ENCODE data around the gene NTM.

The NTM gene

DNA sequence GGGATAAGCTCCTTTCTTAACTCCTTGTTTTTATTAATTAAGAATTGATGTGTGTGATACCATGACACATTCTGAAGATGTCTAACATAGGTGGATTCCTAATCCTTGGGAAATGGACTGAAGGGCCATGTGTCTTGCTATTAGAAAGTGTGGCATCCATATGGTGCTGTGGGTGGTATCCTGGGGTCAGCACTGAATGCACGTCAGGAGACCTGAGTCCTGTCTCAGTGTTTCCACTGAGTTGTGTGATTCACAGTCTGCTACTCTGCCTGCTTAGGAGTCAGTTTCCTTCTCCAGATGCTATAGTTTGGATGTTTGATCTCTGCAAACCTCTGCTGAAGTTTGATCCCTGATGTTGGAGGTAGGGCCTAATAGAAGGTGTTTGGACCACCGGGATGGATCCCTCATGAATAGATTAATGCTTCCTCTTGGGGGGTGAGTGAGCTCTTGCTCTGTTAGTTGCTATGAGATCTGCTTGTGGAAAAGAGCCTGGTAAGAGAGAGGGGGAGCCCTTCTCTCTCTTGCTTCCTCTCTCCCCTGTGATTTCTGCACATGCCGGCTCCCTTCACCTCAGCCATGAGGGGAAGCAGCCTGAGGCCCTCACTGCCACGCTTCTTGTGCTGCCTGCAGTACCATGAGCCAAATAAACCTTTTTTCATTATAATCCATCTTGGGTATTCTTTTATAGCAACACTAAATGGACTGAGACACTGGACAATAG is 666.5 kb downstream of the NTM start:
- no peak for DNase-seq

DNA sequence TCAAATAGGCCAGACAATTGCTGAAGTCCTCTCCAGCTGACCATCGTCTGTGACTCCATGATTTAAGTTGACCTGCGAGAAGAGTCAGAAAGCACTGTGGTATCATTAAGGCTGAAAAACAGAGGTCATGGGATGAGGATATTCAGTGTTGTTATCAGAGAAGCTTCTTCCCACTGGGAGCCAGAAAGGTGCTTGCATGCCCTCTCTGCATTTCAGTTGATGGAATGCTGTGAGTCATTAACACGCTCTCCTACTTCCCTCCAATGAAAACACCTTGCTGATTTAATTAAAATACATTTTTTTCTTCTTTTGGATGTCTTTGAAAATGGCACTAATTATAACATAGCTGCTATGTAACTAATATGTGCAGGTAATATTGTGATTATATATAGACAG is 667.0 kb downstream of the NTM start:
- no peak for DNase-seq

DNA sequence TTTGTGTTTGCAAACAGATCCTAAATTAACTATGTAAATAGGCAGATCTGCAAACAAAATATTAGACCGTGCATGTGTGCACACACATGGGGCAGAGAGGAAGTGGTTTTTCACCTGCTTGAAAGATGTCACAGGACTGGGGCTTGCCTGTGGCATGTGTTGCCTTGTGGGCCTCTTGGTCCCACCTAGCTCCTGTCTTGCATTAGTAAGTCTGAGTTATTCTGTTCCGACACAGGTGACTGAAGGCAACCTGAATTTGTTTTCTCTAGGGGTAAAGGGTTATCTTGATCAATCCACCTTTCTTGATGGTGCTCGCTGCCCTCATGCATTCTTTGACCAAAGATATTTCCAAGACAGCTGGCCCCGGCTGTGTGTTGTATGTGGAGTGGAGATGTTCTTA is 667.5 kb downstream of the NTM start:
- DNase-seq, result no peak

DNA sequence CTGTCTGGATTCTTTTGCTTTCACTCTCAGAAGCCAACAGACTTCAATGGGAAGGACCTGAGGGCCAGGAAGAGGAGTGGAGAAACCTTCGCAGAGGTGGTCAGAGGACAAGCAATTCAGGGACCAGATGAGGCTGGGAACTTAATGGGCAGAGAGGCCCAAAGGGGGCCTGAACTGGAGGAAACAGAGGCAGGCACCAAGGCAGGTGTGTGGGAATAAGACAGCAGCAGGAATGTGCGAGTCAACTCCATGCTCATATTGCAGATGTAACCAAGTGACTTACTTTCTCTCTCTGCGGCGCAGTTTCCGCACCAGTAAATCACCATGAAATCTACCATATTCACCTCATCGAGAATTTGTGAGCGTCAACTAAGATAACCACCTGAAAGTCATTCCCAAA is 669.1 kb downstream of the NTM start:
- DNase-seq, result no peak

DNA sequence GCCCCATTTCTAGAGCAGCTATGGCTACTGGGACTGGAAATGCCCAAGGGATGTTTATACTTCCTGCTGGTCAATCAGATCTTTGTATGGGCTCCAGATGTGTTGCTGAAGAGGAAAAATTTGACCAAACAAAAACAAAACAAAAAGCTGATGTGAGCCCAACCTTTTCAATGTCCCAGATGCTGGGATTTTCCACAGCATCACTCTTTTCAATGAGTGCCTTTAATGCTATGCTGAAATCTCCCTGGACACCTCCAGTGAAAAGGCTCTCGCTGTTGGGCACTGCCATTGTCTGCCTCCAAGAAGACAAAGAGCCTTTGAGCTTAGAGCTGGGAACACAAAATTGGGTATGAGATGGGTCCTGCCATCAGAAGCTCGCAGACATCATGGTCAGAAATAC is 671.9 kb downstream of the NTM start:
- DNase-seq, result no peak

DNA sequence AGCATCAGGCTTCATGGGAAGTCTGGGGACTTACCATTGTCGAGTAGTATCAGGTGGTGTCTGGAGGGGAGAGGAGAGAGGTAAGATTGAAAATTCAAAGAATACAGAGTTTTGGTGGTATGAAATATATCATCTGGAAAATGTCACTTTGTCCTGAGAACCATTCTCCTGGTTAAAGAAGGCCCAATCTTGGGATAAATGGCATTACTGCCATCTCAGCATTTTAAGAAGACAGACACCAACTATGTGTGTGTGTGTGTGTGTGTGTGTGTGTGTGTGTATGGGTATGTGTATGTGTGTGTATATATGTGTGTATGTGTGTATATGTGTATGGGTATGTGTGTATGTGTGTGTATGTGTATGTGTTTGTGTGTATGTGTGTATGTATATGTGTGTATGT is 673.3 kb downstream of the NTM start:
- no peak for DNase-seq

DNA sequence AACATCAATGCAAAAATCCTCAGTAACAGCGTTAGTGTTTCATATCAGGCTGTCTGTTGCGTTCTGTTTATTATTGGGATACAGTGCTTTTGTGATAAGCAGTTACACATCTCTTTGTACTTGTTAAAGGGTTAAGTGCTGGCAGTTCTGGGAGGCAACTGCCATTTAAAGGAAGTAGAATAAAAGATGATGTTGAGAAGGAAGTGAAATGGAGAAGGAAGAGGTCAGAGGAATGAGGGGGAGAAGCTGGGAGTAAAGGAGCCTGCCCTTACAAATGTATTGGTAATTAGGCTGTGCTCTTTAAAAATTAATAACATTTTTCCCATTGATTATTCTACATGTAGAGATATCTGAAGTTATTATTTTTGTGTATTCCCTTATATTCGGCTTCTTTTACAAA is 674.7 kb downstream of the NTM start:
- DNase-seq, result no peak

DNA sequence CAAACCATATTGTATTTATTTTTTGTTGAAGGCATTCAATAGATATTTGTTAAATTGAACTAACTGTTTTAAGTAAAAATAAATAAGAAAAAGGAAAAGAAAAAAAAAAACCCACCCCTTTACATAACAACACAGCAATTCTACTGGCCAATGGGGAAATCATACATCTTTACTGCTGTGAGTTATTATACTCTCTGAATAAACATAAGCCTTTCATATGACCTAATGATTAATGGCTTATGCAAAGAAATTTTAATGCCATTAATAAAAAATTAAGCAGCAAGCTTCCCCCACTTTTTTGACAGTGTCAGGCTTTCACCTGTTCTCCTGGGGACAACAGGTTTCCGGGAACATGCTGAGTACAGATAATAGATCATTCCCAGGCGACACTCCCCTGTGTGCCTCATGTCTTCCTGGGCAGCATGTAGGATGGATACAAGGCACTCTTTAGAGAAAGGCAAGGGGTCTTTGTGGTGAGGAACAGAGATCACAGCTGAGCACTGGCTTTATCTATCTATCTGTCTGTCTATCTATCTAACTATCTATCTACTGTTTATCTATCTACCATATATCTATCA is 676.0 kb downstream of the NTM start:
- DNase-seq, result no peak

DNA sequence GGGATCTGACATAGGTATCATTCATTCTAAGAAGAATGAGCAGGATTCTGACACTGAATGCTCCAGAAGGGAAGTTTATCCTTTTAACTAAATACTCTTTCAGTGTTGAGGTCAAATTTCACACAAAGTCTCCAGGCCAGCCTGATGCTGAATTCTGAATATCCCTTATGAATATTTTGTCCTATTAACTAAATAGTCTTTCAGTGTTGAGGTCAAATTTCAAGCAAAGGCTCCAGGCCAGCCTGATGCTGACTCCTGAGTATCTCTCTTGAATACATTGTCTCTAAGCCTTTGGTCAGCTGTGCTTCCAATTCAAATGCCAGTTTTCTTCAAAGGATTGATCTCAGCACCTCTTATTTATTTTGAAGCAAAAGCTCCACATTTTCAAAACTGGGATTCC is 676.8 kb downstream of the NTM start:
- DNase-seq, result no peak

DNA sequence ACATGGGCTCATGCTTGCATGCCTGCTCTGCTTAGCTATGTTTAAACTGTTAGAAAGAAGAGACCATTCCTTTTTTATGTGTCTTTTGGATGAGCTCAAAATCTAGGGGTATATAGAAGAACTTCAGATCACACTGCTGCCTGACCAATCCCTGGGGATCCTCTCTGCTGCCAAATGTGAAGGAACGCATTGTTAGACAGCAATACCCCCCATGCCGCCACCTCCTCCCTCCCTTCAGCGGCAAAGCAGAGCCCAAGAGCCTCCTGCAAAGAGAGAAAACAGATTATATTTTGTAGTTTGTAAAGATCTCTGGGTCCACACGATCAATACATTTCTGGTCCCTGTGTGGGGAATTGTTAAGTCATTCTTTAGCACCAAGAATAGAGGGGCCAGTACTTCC is 677.6 kb downstream of the NTM start:
- no peak for DNase-seq

DNA sequence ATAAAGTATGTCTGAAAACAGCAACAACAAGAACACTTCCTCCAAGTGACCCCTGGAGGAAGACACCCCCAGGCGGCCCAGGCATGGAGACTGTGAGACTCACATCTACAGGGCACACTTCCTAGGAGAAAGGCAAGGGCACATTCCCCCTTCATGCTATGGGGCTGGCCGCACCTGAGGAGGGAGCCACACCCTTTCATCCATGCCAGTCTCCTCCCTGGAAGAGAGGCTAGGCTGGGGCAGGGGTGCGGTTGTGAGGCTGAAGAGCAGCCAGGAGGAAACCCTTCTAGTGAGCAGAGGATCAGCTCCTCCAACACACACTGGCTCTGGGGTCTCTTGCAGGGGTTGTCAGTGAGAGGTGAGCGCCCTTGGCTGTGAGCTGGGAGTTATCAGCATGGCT is 678.8 kb downstream of the NTM start:
- DNase-seq, result no peak

DNA sequence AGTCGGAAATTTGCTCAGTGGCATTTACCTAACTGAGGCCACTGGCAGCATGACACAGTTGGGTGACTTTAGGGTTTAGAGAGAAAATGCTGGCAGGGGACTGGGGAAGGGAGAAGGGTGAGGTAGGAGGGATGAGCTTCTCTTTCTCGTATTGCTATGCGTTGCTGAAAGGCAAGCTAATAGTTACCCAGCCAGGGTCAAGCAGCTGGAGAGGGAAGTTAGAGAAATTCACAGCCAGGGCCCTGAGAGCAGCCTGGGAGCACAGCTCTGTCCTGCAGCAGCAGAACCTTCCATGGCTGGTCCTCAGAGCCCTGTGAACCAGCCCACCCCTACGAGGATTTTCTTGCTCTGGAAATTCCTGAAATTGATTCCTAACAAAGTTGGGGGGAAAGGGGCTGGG is 679.6 kb downstream of the NTM start:
- DNase-seq, result no peak

DNA sequence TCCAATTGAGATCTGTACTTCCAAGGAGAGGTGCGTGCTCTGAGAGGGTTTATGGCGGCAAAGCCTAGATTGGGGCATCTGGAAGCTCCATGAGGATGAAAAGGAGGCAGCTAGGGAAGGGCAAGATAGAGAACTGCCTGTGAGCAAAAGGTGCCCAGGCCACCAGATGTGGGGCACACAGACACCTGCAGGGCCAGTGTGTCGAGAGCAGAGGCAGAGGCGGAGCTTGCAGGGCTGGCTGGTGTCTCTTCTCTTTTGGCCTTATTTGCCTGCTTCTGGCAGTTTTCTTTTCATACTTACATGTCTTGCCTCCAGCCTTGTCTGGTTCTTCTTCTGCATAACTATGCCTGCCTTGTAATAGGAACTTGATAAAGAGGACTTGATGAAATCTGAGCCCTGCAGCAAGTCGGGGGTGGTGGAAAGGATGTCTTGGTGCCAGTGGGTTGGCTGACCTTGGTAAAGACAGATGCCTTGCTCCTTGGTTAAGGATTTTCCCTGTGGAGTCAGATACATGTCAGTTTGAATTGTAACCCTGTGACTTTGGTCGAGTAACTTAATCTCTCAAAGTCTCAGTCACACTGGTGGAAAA is 680.3 kb downstream of the NTM start:
- DNase-seq, result no peak

DNA sequence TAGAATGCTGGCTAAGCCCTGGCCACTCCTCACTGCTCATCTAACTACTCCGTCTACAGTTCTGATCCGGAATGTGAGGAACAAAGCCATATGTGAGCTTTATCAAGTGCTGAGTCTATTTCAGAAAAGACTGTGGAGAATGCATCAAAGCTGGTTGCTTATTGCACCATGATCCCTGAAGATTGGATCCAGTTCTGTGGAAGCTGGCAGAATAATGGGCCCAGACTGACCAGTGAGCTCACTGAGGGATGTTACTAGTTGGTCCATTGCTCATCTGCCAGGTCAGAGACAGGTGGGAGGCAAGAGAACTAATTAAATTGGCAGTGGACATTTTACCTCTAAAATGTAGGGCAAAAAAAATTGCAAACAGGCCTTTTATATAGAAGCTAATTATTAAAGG is 681.3 kb downstream of the NTM start:
- no peak for DNase-seq

DNA sequence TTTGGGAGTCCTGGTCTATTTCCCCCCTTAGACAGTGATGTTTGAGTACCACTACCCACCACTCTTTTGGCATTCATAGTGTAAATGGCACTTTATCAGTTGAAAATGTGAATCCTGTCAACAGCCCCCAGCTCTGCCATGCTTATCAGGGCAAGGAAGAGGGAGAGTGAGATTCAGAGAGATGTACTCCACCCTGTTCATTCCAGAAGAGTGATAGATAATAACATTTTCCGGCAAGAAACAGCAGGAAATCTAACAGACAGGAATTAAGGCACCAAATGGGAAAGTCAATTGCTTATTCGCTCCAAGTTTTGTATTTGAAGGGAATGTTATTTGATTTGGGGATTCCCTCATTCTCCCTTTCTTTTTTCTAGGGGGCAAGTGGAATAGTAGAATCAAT is 681.9 kb downstream of the NTM start:
- no peak for DNase-seq

DNA sequence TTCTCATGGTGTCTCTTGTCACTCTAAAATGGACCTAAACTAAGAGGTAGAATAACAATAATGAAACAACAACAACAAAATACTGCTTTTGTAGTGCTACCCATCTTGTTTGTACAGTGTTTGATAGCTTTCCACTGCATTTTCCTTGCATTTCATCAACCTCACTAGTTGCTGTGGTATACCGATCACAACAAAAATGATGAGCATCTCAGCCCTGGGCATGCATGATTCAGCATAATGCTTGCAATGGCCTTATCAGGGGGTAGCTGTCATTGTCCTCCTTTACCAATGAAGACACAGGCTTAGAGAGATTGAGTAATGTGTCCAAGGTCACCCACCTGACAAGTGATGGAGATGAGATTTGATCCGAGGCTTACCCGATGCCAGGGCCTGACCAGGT is 682.5 kb downstream of the NTM start:
- no peak for DNase-seq

DNA sequence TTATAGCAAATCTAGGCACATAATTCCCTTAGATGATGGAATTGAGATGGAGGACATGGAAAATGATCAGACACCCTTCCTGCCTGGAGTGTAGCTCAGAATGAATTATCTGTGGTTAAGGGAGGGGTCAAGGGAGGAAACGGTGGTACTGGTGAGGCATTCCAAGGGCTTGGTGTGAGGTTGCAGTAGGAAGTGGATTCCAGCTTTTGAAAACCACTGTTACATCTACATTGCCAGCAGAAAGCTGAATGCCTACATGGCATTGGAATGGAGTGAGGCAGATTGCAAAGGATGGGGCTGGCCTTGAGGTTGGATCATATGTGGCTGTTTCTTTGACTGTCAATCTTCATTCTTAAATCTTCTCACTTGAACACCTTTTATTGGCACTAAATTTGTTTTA is 684.4 kb downstream of the NTM start:
- DNase-seq, result no peak

DNA sequence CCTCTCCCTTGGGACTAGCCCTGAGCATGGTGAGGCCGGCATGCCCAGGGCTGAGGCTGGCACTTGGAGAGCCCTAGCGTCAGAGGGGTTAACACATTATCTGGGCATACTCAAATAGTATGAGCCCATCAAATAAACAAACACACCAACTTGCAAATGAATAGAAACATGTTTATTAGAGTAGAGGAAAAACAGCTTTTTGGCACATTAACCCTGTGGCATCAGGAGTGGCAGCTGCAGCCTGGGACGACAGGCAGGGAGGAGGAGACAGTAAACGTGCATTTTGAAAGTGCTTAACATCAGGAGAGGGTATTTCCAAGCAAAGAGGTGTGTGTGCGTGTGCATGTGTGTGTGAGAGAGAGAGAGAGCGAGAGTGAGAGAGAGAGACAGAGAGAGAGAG is 684.9 kb downstream of the NTM start:
- no peak for DNase-seq

DNA sequence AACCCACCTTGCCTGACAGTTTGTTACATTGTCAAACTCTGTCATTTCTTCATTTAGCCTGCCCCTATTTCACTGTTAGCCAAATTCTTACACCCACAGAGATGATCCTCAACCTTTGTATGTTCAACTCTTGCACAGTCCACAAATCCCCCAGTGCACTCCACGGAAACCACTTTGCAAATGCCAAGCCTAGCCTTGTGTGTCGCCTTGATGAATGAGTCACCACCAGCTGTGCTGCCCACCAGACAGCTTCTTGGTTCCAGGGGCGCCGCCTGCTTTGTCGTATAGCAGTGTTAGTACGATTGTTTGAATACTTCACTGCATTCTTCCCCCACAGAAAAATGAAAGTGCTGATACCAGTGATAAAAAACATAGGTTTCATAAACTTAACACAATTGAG is 686.3 kb downstream of the NTM start:
- no peak for DNase-seq

DNA sequence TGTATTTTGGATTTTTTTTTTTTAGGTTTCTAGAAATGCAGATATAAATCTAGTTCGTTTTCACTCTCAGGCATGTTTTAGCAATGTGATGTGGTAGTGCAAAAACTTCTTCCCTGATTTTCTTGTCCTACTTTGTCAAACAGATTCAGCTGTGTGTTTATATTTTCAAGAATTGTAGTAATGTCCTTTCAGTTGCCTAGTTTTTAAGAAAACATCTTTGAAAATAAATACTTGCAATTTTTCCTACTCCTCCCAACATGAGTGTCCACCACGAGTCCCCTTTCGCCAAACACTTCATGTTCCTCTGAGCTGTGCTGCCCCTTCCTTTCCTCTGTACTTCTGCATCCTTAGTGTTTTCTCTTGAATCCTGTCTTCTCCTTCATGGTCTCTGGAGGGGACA is 686.9 kb downstream of the NTM start:
- DNase-seq, result no peak

DNA sequence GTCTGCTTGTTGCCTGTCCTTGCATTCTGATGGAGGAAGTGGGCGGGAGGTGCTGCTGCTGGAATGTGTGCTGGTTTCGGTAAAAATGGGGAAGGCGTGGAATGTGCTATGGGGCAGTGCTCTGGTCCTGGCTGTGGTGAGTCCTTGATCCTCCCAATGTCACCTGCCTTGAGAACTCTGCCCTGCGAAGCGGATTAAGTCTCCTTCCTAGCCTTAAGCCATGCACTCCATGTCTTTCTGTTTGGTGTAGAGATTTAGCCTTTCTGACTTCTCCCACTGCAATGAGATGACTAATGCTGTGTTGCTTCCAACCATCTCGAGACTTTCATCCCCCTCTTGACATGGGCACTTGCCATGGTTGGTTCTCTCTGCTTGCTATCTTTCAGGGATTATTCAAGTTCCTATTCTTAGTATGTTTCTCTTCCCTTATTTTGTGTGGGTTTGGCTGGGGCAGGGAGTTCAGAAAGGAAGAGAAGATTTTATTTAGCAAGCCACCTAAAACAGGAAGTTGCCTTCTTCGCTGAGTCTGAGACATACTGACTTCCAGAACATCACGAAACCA is 687.9 kb downstream of the NTM start:
- no peak for DNase-seq

DNA sequence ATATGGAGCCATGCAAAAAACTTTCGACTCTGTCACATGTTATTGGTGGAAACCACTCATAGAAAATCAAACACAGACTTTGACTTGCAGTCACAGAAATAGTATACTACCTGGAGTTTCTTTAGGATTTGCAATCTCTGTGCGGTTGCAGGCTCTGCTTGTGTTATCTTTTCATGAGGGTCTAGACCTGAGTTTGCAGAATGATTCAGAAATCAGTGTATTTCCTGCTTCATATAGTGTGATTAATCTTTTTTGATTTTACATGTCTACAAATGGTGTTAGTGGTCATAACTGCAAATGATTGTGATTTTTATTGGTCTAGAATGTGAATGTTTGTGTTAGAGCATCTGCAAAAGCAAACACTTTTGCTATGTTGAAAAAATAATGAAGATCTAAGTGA is 690.2 kb downstream of the NTM start:
- no peak for DNase-seq

DNA sequence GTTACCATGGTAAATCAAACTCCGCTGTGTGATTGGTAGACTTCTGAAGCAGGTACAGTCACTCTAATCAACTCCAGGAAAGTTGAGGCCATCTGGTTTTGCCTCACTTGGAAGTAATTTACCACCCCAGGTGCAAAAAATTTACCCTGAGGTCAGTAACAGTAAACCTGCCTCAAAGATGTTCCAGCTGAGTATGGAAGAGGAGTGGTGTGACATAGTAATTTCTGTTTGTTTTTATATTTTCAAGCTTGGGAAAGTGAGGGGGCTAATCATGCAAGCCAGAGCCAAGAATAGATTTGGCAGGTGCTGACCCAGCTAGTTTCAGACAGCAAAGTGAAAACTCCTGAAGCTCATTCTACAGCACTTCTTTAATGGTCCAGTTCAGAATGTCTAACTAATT is 691.6 kb downstream of the NTM start:
- DNase-seq, result no peak

DNA sequence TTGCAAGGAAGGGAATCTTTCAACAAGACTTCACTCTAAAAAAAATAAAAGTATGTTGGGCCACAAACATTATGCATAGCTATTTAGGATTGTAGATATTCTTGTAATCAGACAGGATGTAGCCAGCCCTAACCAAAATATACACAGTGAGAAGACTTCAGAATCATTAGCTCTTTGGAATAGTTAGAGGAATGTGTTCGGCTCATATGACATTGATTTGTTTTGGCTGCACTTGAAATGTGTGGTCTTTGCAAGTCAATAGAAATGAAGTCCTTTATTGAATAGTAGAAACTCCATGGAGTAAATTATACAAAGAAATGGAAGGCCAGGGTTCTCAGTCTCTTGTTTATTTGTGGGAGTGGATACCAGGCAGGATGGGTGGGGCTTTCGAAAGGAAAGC is 692.1 kb downstream of the NTM start:
- DNase-seq, result no peak
